ENCODE data around the gene CBARP.

CBARP gene

DNA sequence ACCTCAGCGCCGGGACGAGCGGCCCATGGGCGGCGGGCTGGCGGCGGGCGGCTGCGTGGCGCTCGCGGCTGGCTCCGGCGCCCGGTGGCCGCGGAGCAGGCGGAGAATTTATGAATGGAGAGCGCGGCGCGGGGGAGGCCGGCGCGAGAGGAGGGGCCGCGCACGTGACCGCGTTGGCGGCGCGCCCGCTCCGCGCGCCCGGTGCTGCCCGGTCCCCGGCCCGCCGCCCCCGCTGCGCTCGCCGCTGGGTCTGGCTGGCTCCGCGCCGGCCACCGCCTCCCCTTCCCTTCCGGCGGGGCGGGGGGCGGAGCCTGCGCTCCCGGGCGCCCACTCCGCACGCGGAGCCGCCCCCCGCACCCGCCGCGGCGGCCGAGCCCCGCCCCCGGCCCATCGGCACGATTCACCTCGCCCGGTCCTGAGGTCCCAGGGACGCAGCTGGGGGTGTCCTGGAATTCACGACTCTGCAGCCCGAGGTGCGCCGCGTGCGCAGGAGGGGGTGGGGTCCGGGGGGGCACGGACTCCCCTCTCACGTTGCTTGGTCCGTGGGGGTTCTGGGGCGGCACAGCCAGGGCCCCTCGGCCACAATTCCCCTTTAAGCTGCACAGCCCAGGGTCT lies at the start of gene CBARP:
CBARP (minus strand) TSS at position 252 of the 615 bp plus-strand sequence. CDS start 1,905 bp downstream, outside the sequence.
- DNase-seq (ENCODE audit: low read depth): no peak
- no peak for TF ChIP-seq CTCF (conservative IDR thresholded peaks at IDR 0.05; ENCODE audit: control insufficient read depth, insufficient read depth, low read depth, low read length)
- peak within 1 kb of the TSS; percentile 69 for H3K4me3 ChIP-seq (ENCODE audit: control insufficient read depth, low read depth, low read length)

GRCh38 chr19:1286487-1287353 lies 48.9 kb upstream of the CBARP start:
- no peak for DNase-seq (ENCODE audit: low read depth)
- no peak for TF ChIP-seq CTCF (conservative IDR thresholded peaks at IDR 0.05; ENCODE audit: control insufficient read depth, insufficient read depth, low read depth, low read length)
- H3K4me3 ChIP-seq (ENCODE audit: control insufficient read depth, low read depth, low read length): no peak overlapping the region

DNA sequence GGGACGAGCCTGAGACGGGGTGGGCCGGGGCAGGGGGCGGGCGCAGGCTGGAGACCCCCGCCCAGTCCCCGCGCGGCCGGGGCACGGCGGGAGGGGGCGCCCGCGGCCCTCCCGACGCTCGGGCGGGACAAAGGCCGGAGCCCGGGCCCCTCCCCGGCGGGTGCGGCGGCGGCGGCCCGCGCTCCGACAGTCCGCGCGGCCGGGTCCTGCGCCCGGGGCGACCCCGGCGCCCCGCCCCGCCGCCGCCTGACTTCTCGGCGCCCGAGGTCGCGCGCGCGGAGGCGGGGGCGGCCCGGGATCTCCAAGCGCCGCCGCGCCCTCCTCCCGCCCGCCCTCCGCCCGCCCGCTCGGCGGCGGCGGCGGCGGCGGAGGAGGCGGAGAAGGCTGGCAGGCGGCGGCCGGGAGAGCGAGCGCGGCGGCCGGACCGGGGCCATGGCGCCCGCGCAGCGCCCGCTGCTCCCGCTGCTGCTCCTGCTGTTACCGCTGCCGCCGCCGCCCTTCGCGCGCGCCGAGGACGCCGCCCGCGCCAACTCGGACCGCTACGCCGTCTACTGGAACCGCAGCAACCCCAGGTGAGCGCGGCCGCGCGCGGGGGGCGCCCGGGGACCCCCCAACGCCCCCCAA lies 48.0 kb upstream of the CBARP start, which contains the start of gene EFNA2:
EFNA2 (plus strand) TSS at position 137 of the 624 bp plus-strand sequence; CDS start at position 433, 296 bp downstream.
- no peak for DNase-seq (ENCODE audit: low read depth)
- TF ChIP-seq CTCF (conservative IDR thresholded peaks at IDR 0.05; ENCODE audit: control insufficient read depth, insufficient read depth, low read depth, low read length): no peak
- no peak within 1 kb of the TSS for H3K4me3 ChIP-seq (ENCODE audit: control insufficient read depth, low read depth, low read length)

GRCh38 chr19:1284979-1285736 lies 47.4 kb upstream of the CBARP start:
- no peak for DNase-seq (ENCODE audit: low read depth)
- no peak for TF ChIP-seq CTCF (conservative IDR thresholded peaks at IDR 0.05; ENCODE audit: control insufficient read depth, insufficient read depth, low read depth, low read length)
- H3K4me3 ChIP-seq (ENCODE audit: control insufficient read depth, low read depth, low read length): no peak overlapping the region

- no peak for DNase-seq (ENCODE audit: low read depth)
- no peak overlapping the region for H3K4me3 ChIP-seq (ENCODE audit: control insufficient read depth, low read depth, low read length)
- TF ChIP-seq CTCF (conservative IDR thresholded peaks at IDR 0.05; ENCODE audit: control insufficient read depth, insufficient read depth, low read depth, low read length): no peak
Observed at GRCh38 chr19:1284293-1284978, 46.6 kb upstream of the CBARP start.

GRCh38 chr19:1283917-1284292 lies 46.1 kb upstream of the CBARP start:
- no peak for TF ChIP-seq CTCF (conservative IDR thresholded peaks at IDR 0.05; ENCODE audit: control insufficient read depth, insufficient read depth, low read depth, low read length)
- DNase-seq (ENCODE audit: low read depth): no peak
- no peak overlapping the region for H3K4me3 ChIP-seq (ENCODE audit: control insufficient read depth, low read depth, low read length)

Data from fibroblast of mammary gland (primary cell).